NCI-H128 (cell line): ENCODE results near the gene INSC.

Experiments used
- DNase-seq: peaks from one replicate; lab custom pipeline; 2025; ENCODE audit not compliant: unreplicated experiment; lab: John Stamatoyannopoulos, UW

INSC gene

DNA sequence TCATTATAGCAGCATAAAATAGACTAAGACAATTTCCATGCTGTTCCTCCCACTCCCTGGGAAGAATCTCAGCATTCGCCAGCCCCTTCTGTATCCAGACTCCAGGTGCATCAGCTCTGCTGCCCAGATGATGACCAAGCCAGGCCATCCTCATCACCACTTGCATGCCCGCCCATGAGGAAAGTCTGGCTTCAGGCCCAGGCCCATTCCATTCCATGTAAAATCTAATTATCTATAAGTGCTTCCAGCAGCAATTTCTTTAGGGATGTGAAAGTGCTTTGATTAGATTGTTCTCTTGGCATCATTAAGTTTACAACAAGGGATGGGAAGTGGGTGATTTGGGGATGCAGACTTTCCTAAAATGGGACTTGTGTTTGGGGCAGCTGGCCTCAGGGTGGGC, 100.3 kb downstream of the INSC start:
- no peak for DNase-seq

DNA sequence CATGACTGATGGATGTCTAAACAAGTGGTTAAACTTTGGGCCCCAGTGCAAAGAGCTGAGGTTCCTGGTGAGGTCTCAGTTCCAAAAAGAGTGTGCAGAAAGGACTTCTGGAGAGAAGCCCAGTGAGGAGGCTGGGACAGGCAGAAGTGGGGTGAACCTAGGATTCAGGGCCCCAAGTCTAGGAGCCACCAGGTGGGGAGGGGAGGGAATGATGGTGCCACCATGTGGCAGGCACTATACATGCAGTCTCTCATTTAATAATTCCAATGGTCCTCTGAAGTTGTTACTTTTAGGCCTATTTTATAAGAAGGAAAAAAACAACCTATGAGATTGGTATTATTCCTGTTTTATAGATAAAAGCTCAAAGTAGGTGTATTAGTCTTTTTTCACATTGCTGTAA, 102.0 kb downstream of the INSC start:
- no peak for DNase-seq

DNA sequence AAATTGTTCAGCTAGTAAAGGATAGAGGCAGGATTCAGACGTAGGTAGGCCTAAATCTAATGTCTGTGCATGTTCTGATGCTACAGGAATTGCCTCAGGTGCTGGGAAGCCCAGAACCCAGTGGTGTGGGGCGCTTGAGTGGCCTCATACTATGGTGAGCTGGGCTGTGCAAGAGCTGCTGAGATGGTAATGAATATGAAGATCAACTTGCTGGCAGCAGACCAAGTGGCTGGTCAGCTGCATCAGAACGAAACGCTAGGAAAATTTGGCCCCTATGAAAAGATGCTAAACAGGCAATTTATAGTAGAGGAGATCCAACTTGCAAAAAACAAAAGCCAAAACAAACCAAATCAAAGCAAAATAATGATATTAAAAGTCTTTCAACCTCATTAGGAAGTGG, 102.7 kb downstream of the INSC start:
- no peak for DNase-seq

DNA sequence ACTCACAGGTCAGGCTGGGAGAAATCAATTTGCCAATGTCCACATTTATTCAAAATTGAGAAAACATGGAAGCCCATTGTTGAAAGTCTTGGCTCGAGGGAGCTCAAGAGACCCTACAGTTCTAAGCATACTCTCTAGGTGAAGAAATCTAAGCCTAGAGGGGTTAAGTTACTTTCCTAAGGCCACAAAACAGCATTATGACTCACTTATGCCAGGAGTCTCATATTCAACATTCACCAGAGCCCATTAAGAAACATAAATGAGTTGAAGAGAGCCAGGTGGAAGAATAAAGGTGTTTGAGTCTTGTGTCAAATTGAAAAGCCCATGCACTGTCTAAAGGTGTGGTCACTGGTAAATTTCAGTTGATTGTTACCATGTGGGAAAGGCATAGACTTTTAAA, 108.1 kb downstream of the INSC start:
- DNase-seq, result peak; percentile 10

DNA sequence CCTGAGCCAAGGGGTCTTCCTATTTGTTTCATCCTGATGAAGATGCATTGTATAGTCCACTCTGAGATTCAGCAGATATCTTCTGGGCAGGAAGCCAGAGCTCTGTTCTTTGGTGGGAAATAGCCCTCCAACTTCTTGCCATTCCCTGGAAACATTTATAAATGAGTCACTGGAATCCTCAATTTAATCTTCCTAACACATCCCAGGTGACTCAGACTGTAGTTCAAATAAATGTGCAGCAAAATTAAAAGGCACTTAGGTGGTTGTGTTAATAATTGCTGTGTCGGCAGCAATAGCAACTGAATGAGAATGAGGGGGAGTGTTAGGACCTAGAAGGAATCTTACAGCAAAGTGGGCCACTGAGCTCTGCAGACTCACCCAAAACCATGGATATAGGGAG, 108.6 kb downstream of the INSC start:
- DNase-seq, result no peak

DNA sequence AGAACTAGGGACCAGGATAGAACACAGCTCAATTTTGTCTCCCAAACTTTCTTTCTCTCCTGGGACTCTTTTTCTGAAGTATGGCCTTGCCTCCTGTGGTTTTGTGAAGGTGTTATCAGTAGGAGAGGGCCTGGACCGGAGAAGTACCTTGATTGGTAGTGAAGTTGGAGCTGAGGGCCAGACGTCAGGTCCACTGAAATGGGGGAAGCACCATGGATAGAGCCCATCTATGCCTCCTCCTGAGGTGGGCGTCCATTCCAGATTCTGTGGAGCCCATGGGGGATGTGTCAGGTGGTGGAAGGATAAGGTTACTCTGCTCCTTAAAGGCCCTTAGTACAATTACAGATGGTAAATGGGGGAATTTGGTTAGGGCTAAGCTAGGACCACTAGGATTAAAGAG, 109.7 kb downstream of the INSC start:
- DNase-seq, result no peak

DNA sequence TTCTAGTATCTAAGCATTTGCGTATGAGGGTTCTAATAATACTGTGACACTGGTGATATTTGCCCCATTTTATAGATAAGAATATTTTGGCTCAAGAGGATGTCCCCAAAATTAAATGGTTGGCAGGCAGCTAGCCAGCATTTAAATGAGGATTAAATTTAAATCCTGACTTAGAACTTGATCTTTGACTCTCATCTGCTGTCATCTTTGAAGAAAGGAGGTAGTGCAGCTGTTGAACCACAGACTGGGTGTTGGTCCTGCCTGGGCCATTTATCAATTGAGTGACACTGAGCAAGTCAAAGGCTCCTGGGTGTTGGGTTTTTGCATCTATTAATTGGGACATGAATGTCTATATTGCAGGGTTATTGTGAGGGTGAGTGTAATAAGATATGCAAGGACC, 112.3 kb downstream of the INSC start:
- no peak for DNase-seq

DNA sequence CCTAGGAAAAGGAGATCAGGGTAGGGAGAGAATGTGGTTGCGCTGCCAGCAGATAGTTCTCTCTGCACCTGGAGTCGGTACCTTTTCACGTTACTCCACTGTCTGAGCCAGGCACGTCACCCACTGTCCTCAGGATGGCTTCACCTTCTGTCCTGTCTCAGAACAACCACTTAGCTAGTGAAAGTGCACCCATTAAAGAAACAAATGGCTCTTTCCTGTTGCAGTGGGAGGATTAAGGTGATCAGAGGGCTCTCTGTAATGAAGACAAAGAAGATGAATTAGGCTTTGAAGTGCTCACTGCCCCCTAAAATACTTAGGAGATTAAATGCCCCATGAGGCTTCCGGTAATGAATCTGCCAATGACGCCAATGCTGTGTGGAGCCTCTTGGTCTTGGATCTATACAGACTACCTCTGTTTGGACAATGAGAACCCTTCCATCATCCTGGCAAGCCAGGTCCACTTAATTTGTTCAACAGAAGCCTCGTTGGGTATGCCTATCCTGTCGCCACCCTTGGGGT, 113.7 kb downstream of the INSC start:
- DNase-seq, result no peak

DNA sequence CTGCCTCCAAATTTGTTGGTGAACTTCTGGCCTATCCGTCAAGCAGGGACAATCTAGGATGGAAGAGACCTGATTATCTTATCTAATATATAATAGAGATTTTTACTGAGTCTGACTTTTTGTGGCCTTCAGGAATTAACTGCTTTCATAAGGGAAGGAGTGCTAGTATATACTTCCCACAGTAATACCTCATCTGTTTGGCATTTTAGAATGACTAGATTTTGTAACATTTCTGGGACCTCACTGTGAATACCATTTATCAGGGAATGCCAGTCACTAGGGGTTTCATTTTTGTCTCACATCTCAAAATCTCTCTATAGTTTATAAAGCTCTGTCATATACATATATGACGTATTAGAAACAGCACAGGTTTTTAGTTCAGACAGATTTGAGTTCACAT, 114.3 kb downstream of the INSC start:
- no peak for DNase-seq

DNA sequence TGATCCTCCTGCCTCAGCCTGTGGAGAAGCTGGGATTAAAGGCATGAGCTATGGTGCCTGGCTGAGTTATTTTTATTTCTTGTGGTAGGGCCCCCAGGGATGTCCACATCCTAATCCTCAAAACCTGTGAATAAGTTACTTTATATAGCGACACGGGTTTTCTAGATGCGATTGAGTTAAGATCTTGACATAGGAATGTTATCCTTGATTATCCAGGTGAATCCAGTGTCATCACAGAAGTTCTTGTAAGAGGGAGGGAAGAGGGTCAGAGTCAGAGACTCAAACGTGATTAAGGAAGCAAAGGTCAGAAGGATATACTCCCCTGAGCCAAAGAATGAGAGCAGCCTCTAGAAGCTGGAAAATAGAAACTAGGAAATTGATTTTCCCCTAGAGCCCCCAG, 117.8 kb downstream of the INSC start:
- DNase-seq, result no peak

DNA sequence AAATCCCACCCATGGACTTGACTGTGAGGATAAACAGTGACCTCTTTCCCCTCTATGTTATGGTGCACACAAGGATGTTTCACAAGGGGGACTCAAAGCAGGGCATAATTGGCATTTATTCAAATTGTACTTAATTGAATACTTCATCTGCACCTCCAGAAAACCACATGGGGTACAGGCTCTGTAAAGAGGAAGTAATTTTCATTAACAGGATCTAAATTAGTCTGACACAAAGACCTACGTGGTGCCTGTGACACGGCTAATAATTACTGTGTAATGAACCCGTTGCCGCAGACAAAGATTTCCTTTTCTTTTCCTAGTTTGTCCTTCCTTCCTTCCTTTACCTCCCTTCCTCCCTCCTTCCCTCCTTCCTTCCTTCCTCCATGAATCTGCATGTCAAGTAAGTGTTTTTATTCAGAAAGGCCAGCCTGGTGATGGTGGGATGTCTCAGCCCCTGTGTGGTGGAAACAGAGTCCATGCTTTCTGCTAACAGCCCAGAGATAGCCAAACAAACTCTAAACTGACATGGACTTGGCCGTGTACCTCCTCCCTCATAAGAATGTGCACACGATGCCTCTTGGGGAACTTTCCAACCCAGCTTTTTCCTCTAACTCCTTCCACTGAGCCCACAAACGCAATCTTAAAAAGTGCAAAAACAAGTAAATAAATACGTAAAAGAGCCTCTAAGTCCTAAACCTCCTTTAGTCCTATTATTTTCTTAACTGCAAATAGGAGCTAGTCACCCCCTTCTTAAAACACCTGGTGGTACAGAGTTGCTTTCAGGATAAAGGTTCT, 118.8 kb downstream of the INSC start:
- DNase-seq, result no peak

DNA sequence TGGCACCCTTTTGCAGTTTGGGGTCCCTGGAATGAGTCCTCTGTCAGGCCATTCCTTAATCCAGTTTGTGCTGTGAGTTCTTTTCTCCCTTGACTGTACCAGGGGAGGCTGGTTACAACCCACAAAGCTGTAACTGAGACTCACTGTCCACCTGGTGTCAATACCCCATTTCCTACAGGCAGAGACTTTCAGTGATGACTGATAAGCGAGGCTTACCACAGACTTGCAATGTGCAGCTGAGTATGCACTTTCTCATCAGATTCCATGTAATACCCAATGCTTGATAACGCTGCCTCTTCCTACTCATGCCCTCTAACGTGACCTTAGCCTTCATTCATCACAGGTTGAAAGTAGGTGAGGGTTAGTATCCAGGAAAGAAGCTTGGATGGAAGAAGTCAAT, 120.1 kb downstream of the INSC start:
- no peak for DNase-seq

DNA sequence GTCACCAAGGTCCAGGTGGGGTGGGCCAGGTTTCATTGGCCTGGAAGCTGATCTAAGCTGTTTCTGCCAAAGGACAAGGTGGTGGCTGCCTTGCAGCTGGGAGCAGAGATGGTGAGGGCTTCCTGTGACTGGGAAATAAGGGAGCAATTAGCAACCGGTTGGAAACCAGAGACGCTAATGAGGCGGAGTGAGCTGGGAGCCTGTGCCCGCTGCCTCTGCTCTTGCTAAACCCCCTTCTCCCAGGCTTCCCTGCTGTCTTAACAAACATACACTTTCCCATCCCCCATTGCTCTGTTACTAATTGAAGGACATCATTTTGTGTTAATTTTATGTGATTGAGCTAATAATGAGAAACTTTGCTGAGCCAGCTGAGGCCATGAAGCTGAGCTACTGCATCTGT, 121.8 kb downstream of the INSC start:
- no peak for DNase-seq

DNA sequence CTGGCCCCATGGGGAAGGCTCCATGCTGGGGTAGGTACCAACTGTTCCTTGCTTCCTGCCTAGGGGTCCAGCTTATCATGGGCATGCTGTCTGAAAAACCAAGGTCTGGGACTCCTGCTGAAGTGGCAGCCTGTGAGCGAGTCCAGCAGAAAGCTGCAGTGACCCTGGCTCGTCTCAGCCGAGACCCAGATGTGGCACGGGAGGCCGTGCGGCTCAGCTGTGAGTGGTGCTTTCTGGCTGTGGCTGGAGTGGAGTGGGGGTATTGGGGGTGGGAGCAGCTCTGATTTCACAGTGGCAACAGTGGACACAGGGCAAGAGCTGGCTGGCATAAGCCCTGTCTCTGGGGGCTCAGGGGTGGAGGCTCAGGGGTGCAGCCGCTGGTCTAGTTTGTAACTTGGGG, 124.1 kb downstream of the INSC start:
- DNase-seq, result no peak

DNA sequence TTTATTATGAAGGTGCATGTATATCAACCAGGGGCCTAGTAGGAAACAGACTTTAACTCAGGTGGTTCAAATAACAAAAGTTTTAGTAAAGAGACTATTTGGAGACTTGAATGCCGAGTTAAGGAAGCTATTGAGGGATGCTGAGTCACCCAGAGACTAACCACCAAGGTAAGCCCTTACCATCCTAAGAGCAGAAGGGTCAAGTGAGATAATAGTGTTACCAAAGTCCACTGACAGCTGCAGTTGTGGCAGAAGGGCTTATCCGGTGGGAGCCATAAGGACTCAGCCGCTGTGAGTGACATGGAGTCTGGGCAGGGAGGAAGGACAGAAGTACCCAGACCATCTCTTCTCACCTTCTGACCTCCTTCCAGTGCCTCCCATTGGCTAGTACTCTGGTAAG, 134.0 kb downstream of the INSC start:
- DNase-seq, result no peak

DNA sequence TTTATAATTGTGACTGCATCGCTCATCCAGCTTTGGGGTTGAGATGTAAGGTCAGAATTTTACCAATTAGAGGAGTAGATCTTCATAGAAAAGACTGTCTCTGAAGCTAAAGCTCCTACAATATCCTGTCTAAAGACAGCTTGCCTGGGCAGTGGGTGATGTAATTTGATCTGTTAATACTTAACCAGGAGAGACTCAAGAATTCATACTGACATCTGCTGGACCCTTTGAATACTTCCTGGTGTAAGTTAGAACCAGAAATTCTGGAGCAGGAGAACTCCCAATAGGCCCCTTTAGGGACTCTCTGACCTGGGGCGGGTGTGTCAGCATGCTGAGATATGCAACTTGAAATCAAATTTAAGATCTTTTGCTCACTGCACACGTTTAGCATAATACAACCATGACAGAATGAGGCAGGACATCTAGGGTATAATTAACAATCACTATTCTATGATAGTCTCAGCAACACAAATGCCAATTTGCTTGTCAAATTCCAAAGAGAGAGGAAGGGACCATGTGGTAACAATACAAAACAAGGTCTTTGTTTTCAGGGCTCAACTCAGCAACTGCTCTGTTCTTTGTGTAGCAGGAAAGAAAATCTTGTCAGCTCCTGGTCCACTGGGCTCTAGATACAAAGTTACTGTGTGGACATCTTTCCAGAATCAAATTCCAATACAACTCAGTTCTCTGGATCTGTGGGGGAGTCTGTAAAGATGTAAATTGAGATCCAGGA, 143.9 kb downstream of the INSC start:
- DNase-seq, result no peak

DNA sequence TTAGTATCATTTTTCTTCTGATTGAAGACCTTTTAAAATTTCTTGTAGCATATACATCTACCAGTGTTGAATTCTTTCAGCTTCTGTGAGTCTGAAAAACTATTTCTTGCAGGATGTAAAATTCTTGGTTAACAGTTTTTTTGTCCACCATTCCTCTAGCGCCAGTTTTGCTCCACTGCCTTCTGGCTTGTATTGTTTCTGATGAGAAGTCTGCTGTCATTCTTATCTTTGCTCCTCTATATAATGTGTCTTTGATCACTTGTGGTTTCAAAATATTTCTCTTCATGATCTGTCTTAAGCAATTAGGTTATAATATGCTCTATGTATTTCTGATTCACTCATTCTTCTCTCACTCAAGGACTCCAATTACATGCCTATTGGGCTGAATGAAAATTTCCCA, 152.3 kb downstream of the INSC start:
- DNase-seq, result no peak

DNA sequence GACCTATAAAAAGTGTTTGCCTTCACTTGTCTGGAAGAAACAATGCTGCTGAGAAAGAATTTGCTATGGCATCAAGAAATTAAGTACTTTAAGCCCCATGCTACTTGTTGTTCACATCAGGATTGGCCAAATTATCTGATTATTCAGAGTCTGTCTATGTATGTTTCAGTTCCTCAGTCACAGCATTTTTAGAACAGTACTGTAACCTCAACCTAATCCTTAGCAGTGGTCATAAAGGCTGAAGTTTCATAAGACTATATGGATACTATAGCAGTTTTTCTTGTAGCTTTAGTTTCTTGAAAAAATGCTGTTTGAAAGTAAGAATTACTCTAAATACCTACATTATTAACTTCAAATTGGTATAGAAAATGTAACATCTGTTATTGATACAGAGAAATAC, 153.9 kb downstream of the INSC start:
- no peak for DNase-seq

DNA sequence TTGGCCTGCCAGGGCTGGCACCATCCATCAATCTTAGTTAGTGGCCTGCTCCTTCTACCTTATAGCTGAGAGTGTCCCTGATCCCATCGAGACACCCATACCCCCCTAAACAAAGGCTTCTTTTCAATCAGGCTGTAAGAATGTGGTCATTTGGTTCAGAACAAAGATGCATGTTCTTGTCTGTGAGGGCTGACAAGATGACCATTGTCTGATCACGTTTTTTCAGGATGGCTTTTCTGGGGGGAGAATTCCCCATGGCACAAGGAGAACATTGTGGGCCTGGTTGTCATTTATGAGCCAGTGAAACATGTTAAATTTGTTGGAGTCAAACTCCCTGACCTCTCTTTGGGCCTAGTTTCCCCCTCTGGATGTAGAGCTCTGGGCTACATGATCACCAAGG, 160.4 kb downstream of the INSC start:
- no peak for DNase-seq

DNA sequence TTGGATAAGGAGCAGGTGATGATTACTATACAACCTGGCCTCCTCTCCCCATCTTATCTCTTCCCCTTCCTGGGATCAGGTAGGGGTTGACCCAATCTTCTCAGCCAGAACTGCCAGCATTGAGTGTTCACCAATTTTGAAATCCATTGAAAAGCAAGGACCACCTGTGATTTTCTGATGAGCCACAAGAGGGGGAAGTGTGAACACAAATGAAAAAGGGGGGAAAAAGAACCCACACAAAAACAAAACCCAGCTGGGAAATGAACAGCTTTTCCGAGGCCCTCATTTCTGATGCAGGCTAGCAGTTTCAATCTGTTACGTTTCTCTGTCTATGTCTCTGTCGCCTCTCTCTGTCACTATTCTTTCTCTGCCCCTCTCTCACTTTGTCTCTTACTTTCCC, 161.9 kb downstream of the INSC start:
- peak; percentile 36 for DNase-seq

DNA sequence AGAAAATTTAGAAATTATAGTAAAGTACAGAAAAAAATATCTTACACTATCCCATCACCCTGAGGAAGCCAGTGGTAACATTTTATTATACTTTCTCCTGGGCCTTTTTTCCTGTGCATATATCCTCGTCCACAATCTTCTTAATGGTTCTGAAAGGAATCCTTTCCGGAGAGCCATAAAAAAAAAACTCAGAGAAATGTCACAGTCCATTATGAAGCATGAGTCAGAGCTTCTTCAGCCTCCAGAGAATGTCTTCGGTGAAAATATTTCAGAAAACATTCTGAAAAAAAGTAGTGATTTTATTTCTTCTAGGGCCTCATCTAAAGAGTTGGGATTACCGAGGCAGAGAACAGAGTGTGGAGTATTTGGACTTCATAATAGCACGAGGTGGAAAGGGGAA, 163.4 kb downstream of the INSC start:
- DNase-seq, result no peak

DNA sequence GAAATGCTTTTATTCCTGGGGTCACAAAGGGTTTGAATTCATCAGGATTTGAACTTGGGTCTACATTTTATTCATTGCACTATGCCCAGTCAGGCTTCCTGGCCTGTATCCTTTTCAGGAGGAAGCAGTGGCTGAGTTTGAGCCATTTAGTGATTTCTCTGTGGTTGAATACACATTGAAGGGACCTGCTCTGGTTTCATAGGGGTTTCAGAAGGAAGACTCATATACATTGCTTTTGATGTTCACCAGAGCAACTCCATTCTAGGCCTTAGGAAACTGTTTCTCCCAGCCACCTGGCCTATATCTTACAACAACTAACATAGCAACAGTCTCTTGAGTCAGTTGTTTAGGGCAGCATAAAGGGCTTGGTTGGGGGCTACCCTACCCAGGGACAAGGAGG, 165.7 kb downstream of the INSC start:
- no peak for DNase-seq

DNA sequence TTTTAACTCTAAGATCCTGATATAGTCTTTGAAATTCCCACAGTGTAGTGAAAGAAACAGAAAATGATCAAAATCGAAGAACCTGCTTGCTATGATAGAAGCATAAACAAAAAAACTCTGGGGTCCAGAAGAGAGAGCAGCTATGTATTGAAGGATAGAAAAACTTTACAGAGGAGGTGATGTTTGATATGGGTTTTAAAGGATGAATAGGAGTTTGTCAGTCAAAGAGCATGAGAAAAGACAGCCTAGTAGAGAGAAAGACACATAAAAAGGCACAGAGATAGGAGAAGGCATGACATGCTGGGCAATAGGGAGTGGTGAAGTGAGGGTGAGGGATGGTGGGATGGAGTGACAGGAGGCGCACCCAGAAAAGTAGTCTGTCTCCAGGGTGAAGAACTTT, 168.0 kb downstream of the INSC start:
- no peak for DNase-seq
